Measurements from ENCODE around the gene ABRACL.
"Not testable (repeated sequence)": the region's sequence is repeated elsewhere in the genome, so short reads cannot be mapped to it uniquely, and the experiment has no call there.

Gene ABRACL

DNA sequence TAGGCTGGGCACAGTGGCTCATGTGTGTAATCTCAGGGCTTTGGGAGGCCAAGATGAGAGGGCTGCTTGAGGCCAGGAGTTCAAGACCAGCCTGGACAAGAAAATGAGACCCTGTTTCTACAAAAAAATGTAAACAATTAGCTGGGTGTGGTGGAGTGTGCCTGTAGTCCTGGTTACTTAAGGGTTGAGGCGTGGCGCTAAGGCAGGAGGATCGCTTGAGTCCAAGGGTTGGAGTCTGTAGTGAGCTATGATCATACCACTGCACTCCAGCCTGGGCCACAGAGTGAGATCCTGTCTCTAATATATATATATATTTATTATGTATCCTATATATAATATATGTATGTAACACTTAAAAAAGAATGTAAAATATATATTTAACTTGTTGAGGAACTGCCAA, 7.9 kb upstream of the ABRACL start:
- no peaks in the 10 kb centered on the region for H3K9me3 ChIP-seq (ENCODE audit: control extremely low read depth in 1 of 5, control insufficient read depth in 4 of 5, insufficient read depth in 2 of 5, low read depth in 1 of 5, low read length in 4 of 5)
- no CpG with 5 or more reads among the region's 3 CpGs for WGBS (ENCODE audit: insufficient coverage)
- no peak overlapping the region for H3K4me3 ChIP-seq (ENCODE audit: control insufficient read depth in 1 of 7, extremely low read depth in 1 of 7, insufficient read depth in 4 of 7, low read depth in 2 of 7, low read length in 6 of 7)
- ChIA-PET POLR2A (no interaction called here), CTCF (interaction anchor here (1.2 kb wide), 1 partner anchor 32 kb away, joined by 4 read pairs; the partner anchor contains the start of gene REPS1)
- H3K27ac ChIP-seq (ENCODE audit: insufficient read depth in 1 of 2, low read depth in 1 of 2, low read length in 2 of 2, poor library complexity in 1 of 2, severe bottlenecking in 2 of 2), result no peak overlapping the region
- peaks cover 0 to 14% (median 0%) of the 10 kb centered on the region in 4 experiments for H3K4me1 ChIP-seq (ENCODE audit: control extremely low read depth in 1 of 4, control insufficient read depth in 4 of 4, insufficient read depth in 4 of 4, low read length in 3 of 4)
- H3K36me3 ChIP-seq (ENCODE audit: control insufficient read depth in 4 of 4, insufficient read depth in 4 of 4, low read length in 3 of 4), result no peaks in the 10 kb centered on the region
- H3K27me3 ChIP-seq (replicated peaks in 2 of 5; ENCODE audit: control insufficient read depth in 4 of 5, insufficient read depth in 5 of 5, low read length in 4 of 5), result no peaks in the 10 kb centered on the region
- no peak for DNase-seq

DNA sequence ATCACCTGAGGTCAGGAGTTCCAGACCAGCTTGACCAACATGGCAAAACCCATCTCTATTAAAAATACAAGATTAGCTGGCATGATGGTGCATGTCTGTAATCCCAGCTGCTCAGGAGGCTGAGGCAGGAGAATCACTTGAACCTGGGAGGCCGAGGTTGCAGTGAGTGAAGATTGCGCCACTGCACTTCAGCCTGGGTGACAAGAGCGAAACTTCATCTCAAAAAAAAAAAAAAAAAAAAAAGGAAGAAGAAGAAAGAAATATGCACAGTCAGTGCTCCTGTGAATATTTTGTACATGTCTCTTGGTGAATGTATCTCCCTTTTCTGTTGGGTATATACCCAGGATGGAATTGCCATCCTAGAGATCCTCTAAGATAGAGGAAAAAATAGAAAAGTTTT, 3.1 kb upstream of the ABRACL start:
- WGBS (ENCODE audit: insufficient coverage), result no CpG with 5 or more reads among the region's 3 CpGs
- H3K27me3 ChIP-seq (replicated peaks in 2 of 5; ENCODE audit: control insufficient read depth in 4 of 5, insufficient read depth in 5 of 5, low read length in 4 of 5); H3K27ac ChIP-seq (ENCODE audit: insufficient read depth in 1 of 2, low read depth in 1 of 2, low read length in 2 of 2, poor library complexity in 1 of 2, severe bottlenecking in 2 of 2); POLR2A ChIA-PET; H3K36me3 ChIP-seq (ENCODE audit: control insufficient read depth in 4 of 4, insufficient read depth in 4 of 4, low read length in 3 of 4); H3K4me3 ChIP-seq (ENCODE audit: control insufficient read depth in 1 of 7, extremely low read depth in 1 of 7, insufficient read depth in 4 of 7, low read depth in 2 of 7, low read length in 6 of 7); H3K9me3 ChIP-seq (ENCODE audit: control extremely low read depth in 1 of 5, control insufficient read depth in 4 of 5, insufficient read depth in 2 of 5, low read depth in 1 of 5, low read length in 4 of 5): not testable (repeated sequence)
- peak in 1 of 3 donors; percentile 40 for DNase-seq
- H3K4me1 ChIP-seq (ENCODE audit: control extremely low read depth in 1 of 4, control insufficient read depth in 4 of 4, insufficient read depth in 4 of 4, low read length in 3 of 4), result peaks cover 16 to 31% (median 21%) of the 10 kb centered on the region in 4 experiments
- CTCF ChIA-PET, result interaction anchor here (0.6 kb wide), 1 partner anchor 16 kb away, joined by 5 read pairs; no protein-coding TSS in a partner anchor

DNA sequence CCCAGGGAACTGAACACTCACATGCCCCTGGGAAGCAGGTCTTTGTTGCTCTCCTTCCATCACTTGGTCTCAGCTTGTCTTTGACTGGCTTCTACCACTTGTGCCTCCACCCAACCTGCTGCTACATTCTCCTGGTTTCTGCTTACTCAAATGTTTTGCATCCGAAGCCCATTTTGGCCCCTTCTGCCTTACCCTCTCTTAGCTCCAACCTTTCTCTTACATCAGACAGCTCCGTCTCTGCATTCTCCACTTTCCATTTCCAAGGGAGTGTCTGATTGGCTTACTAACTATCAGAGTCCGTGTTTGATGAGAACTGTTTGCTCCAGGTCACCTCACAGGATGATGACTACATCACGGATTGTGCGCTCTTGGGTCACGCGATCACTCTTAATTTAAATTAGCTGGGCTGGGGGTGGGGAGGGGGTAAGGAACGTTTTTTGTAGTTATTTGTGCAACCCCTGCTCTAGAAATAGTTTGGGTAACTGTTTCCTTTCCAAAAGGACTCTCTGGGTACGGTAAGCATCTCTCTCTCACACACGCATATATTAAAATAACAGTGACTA, 844 bp upstream of the ABRACL start:
- CTCF ChIA-PET, result no interaction called here
- peaks cover 0 to 1% (median 0%) of the 10 kb centered on the region in 4 experiments for H3K36me3 ChIP-seq (ENCODE audit: control insufficient read depth in 4 of 4, insufficient read depth in 4 of 4, low read length in 3 of 4)
- POLR2A ChIA-PET, result interaction anchor here (1.3 kb wide), 1 partner anchor 40 kb away, joined by 5 read pairs; the partner anchor contains the start of gene REPS1
- no peaks in the 10 kb centered on the region for H3K27me3 ChIP-seq (replicated peaks in 2 of 5; ENCODE audit: control insufficient read depth in 4 of 5, insufficient read depth in 5 of 5, low read length in 4 of 5)
- peak; percentile 61 to 82 (median 80) for DNase-seq
- H3K9me3 ChIP-seq (ENCODE audit: control extremely low read depth in 1 of 5, control insufficient read depth in 4 of 5, insufficient read depth in 2 of 5, low read depth in 1 of 5, low read length in 4 of 5), result no peaks in the 10 kb centered on the region
- WGBS (ENCODE audit: insufficient coverage), result 0% methylated on average over 5 of the region's 10 CpGs
- peak overlapping the region; percentile 13 to 96 (median 92) for H3K4me3 ChIP-seq (ENCODE audit: control insufficient read depth in 1 of 7, extremely low read depth in 1 of 7, insufficient read depth in 4 of 7, low read depth in 2 of 7, low read length in 6 of 7)
- peak overlapping the region; percentile 76 to 87 for H3K27ac ChIP-seq (ENCODE audit: insufficient read depth in 1 of 2, low read depth in 1 of 2, low read length in 2 of 2, poor library complexity in 1 of 2, severe bottlenecking in 2 of 2)
- peaks cover 18 to 43% (median 30%) of the 10 kb centered on the region in 4 experiments for H3K4me1 ChIP-seq (ENCODE audit: control extremely low read depth in 1 of 4, control insufficient read depth in 4 of 4, insufficient read depth in 4 of 4, low read length in 3 of 4)

DNA sequence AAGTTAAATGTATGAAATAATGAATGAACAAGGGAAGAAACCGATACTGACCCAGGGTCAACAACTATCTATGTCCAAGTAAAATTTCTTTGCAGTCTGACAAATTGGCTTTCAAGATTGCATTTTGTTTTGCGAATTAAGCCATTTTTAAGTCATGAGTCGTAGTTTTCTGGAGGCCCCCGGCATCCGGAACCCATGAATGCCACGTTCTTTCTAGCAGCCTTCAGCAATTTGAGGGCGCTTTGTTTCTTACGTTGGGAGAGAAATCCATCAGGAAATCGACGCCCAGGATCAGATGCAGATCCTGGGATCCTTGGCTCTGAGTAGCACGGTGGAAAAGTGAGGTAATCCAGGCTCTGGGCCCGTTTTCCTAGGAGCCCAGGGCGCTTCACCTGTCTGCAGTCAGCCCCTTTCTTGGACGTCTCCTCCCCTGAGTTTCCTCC, 309 bp upstream of the ABRACL start:
- WGBS (ENCODE audit: insufficient coverage), result 1% methylated on average over 14 of the region's 14 CpGs
- peak; percentile 31 to 73 (median 67) for DNase-seq
- ChIA-PET POLR2A (interaction anchor here (1.3 kb wide), 1 partner anchor 41 kb away, joined by 5 read pairs; the partner anchor contains the start of gene REPS1), CTCF (no interaction called here)
- Histone ChIP-seq H3K27me3 (replicated peaks in 2 of 5; ENCODE audit: control insufficient read depth in 4 of 5, insufficient read depth in 5 of 5, low read length in 4 of 5) (no peaks in the 10 kb centered on the region), H3K4me1 (ENCODE audit: control extremely low read depth in 1 of 4, control insufficient read depth in 4 of 4, insufficient read depth in 4 of 4, low read length in 3 of 4) (peaks cover 18 to 48% (median 32%) of the 10 kb centered on the region in 4 experiments), H3K36me3 (ENCODE audit: control insufficient read depth in 4 of 4, insufficient read depth in 4 of 4, low read length in 3 of 4) (peaks cover 0 to 7% (median 0%) of the 10 kb centered on the region in 4 experiments), H3K9me3 (ENCODE audit: control extremely low read depth in 1 of 5, control insufficient read depth in 4 of 5, insufficient read depth in 2 of 5, low read depth in 1 of 5, low read length in 4 of 5) (no peaks in the 10 kb centered on the region), H3K27ac (ENCODE audit: insufficient read depth in 1 of 2, low read depth in 1 of 2, low read length in 2 of 2, poor library complexity in 1 of 2, severe bottlenecking in 2 of 2) (peak overlapping the region; percentile 76 to 87), H3K4me3 (ENCODE audit: control insufficient read depth in 1 of 7, extremely low read depth in 1 of 7, insufficient read depth in 4 of 7, low read depth in 2 of 7, low read length in 6 of 7) (peak overlapping the region; percentile 85 to 99 (median 94))

DNA sequence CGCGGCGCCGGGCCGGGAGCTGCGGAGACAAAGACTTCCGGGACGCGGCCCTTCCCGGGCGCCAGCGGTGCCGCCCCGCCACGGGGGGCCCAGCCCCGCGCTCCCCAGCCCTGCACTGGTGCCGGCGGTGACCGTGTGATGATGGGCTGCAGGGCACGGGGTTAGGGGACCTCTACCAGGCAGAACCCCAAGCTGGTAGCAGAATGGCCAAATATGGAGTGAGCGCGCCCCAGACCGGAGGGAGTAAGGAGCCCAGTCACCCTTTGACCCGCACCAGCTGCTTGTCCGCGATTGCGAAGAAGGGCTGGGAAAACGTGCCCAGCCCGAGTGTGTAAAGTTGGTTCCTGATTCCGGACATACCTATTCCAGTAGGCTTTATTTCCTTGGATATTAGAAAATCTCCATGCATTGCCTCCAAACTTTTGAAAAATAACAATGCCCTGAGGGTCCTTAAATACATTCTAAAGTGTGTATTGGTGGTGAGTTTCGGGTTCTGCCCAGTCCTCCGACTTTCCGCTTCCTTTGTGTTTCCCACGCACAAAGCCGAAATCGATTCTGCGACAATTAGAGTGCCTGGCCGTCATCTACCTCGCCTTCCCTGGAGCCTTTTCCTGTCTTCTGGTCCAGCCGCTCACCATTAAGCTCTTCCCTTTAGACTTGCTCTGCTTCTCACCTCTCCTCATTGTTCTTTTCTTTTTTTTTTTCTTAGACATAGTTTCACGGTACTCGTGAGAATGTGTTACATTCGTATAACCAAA, 1.1 kb downstream of the ABRACL start:
- H3K4me1 ChIP-seq (ENCODE audit: control extremely low read depth in 1 of 4, control insufficient read depth in 4 of 4, insufficient read depth in 4 of 4, low read length in 3 of 4), result peaks cover 18 to 51% (median 32%) of the 10 kb centered on the region in 4 experiments
- no peaks in the 10 kb centered on the region for H3K27me3 ChIP-seq (replicated peaks in 2 of 5; ENCODE audit: control insufficient read depth in 4 of 5, insufficient read depth in 5 of 5, low read length in 4 of 5)
- H3K27ac ChIP-seq (ENCODE audit: insufficient read depth in 1 of 2, low read depth in 1 of 2, low read length in 2 of 2, poor library complexity in 1 of 2, severe bottlenecking in 2 of 2), result peak overlapping the region; percentile 76 to 87
- CTCF ChIA-PET, result interaction anchor here (0.5 to 1.4 kb wide), 6 partner anchors 10 to 95 kb away, joined by 3 to 5 read pairs (median 3); no protein-coding TSS in a partner anchor
- peak overlapping the region; percentile 85 to 99 (median 94) for H3K4me3 ChIP-seq (ENCODE audit: control insufficient read depth in 1 of 7, extremely low read depth in 1 of 7, insufficient read depth in 4 of 7, low read depth in 2 of 7, low read length in 6 of 7)
- peak in 2 of 3 donors; percentile 33 to 55 for DNase-seq
- POLR2A ChIA-PET, result interaction anchor here (0.8 to 1.0 kb wide), 3 partner anchors 20 to 42 kb away, joined by 3 read pairs; partner anchors contain the start of gene REPS1
- peaks cover 0 to 19% (median 3%) of the 10 kb centered on the region in 4 experiments for H3K36me3 ChIP-seq (ENCODE audit: control insufficient read depth in 4 of 4, insufficient read depth in 4 of 4, low read length in 3 of 4)
- WGBS (ENCODE audit: insufficient coverage), result 0% methylated on average over 38 of the region's 44 CpGs
- H3K9me3 ChIP-seq (ENCODE audit: control extremely low read depth in 1 of 5, control insufficient read depth in 4 of 5, insufficient read depth in 2 of 5, low read depth in 1 of 5, low read length in 4 of 5), result no peaks in the 10 kb centered on the region

DNA sequence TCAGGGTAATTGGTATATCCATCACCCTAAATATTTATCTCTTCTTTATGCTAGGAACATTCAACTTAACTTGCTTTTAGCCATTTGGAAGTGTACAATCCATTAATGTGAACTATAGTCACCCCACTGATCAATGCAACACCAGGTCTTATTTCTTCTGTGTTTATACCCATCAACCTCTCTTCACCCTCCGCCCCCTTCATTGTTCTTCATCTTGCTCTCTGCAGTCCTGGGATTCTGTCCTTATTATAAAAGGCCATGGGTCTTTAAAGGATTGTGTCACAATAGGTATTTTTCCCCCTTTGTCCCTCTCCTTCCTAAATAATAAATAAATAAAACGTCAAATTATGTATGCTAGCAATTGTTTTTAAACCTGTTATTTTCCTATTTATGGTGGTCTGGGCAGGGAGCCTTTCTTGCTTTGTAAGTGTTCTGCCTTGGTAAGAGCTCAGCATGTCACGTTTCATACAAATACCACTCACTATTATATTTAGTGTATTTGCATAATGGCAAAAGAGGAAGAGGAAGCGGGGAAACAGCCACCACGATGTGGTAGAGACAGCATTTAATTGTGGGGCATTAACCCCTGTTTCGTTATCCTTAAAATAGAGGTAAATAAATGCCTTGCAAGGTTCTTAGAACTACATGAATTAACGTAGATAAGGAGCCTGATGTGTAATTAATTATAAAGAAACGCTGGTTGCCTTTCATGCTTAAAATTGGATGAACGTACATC, 1.9 kb downstream of the ABRACL start:
- Histone ChIP-seq H3K4me1 (ENCODE audit: control extremely low read depth in 1 of 4, control insufficient read depth in 4 of 4, insufficient read depth in 4 of 4, low read length in 3 of 4) (peaks cover 18 to 51% (median 32%) of the 10 kb centered on the region in 4 experiments), H3K9me3 (ENCODE audit: control extremely low read depth in 1 of 5, control insufficient read depth in 4 of 5, insufficient read depth in 2 of 5, low read depth in 1 of 5, low read length in 4 of 5) (no peaks in the 10 kb centered on the region), H3K27me3 (replicated peaks in 2 of 5; ENCODE audit: control insufficient read depth in 4 of 5, insufficient read depth in 5 of 5, low read length in 4 of 5) (no peaks in the 10 kb centered on the region), H3K27ac (ENCODE audit: insufficient read depth in 1 of 2, low read depth in 1 of 2, low read length in 2 of 2, poor library complexity in 1 of 2, severe bottlenecking in 2 of 2) (peak overlapping the region; percentile 5 to 76), H3K4me3 (ENCODE audit: control insufficient read depth in 1 of 7, extremely low read depth in 1 of 7, insufficient read depth in 4 of 7, low read depth in 2 of 7, low read length in 6 of 7) (peak overlapping the region in 6 of 7 experiments; percentile 85 to 96 (median 93)), H3K36me3 (ENCODE audit: control insufficient read depth in 4 of 4, insufficient read depth in 4 of 4, low read length in 3 of 4) (peaks cover 0 to 23% (median 7%) of the 10 kb centered on the region in 4 experiments)
- DNase-seq, result peak; percentile 64 to 92 (median 89)
- ChIA-PET POLR2A (interaction anchor here (0.7 to 1.0 kb wide), 2 partner anchors 42 to 216 kb away, joined by 3 read pairs; no protein-coding TSS in a partner anchor), CTCF (interaction anchor here (1.1 to 1.4 kb wide), 5 partner anchors 9 to 94 kb away, joined by 3 to 4 read pairs (median 3); partner anchors contain the start of gene REPS1)
- WGBS (ENCODE audit: insufficient coverage), result 11% methylated on average over 4 of the region's 9 CpGs

Measured in common myeloid progenitor, CD34-positive (primary cell).